HepG2 (cell line): ENCODE results near the gene CNP. TPM values are rescaled to one million over a fixed set of nuclear protein-coding genes. Genes with fewer than 3 reads are reported as not detected.
A peak's percentile ranks its signal among the peaks of the same experiment; 100 is the strongest.

Experiments
- ATAC-seq: fragments of 200-7000 bp; cut with Tn5 transposase; 3 replicates; pipeline ENCODE4 v1.9.1; 2020; ENCODE audit warnings: mild to moderate bottlenecking, moderate library complexity
- BruUV-seq: library from RNA; stranded (reverse); fragments of 400-500 nt; replicated peaks from 2 replicates; lab custom pipeline; 2021; lab: Mats Ljungman, UMichigan
- CTCF ChIA-PET: fragments of 300-600 bp; formaldehyde crosslinking; extraction: SDS; loops from one replicate; lab custom pipeline; 2021; ENCODE audit warnings: low total read pairs, inconsistent platforms, low intra/inter-chr PET ratio; lab: Yijun Ruan, JAX
- POLR2A ChIA-PET: fragments of 350-600 bp; sonication (Branson Sonifier 250); formaldehyde crosslinking; loops from one replicate; lab custom pipeline; 2020; ENCODE audit warnings: antibody characterized with exemption, inconsistent platforms; lab: Yijun Ruan, JAX
- DNase-seq: peaks from one replicate; pipeline ENCODE4 v3.0.0-alpha.2; 2015; ENCODE audit warnings: low spot score
- FAIRE-seq: peaks from 3 replicates; lab custom pipeline; 2011; peaks lifted over from hg19 to GRCh38; lab: Jason Lieb, UNC
- H2AFZ ChIP-seq: one replicate; pipeline ENCODE4 v1.6.1; 2011; ENCODE audit warnings: low read length, inconsistent platforms
- H3K27ac ChIP-seq: fragments of 300-600 bp; 3 replicates; pipeline ENCODE4 v1.8.0; 2011; ENCODE audit warnings: mixed run types, mild to moderate bottlenecking, mixed read lengths, low read length, inconsistent platforms; ENCODE audit not compliant: insufficient read depth; ENCODE audit errors: extremely low read length
- H3K27me3 ChIP-seq, 2 experiments: fragments of 200-600 bp in 1 of 2; 2 replicates in 1 of 2; 3 replicates in 1 of 2; pipeline versions ENCODE4 v1.6.0 to v1.8.0; 2011; ENCODE audit warnings: low read length in 2 of 2, mild to moderate bottlenecking in 2 of 2, moderate library complexity in 2 of 2, inconsistent platforms in 1 of 2; ENCODE audit not compliant: insufficient read depth in 2 of 2, control insufficient read depth in 1 of 2
- H3K36me3 ChIP-seq, 2 experiments: fragments of 200-600 bp in 1 of 2; replicated peaks in 1 of 2; 2 replicates in 1 of 2; 3 replicates in 1 of 2; pipeline versions ENCODE4 v1.5.1 to v1.8.0; 2011; ENCODE audit warnings: low read length in 2 of 2, inconsistent platforms in 1 of 2; ENCODE audit not compliant: insufficient read depth in 2 of 2, control insufficient read depth in 1 of 2
- H3K4me1 ChIP-seq: 2 replicates; pipeline ENCODE4 v1.5.1; 2012; ENCODE audit warnings: low read length, inconsistent platforms; ENCODE audit not compliant: insufficient read depth
- H3K4me2 ChIP-seq: 2 replicates; pipeline ENCODE4 v1.6.0; 2011; ENCODE audit warnings: low read depth, low read length, inconsistent platforms
- H3K4me3 ChIP-seq, 3 experiments: fragments of 200-600 bp in 1 of 3; sonication (generic), shearing (Covaris generic) in 1 of 3; replicated peaks in 1 of 3; 2 replicates each; pipeline ENCODE4 v1.5.1; 2011 to 2016; ENCODE audit warnings: low read length in 3 of 3, inconsistent platforms in 2 of 3, low read depth in 2 of 3, mild to moderate bottlenecking in 2 of 3, control low read depth in 1 of 3, mixed read lengths in 1 of 3; ENCODE audit not compliant: insufficient read depth in 1 of 3
- H3K79me2 ChIP-seq: one replicate; pipeline ENCODE4 v1.6.1; 2011; ENCODE audit warnings: low read length, inconsistent platforms; ENCODE audit not compliant: insufficient read depth
- H3K9ac ChIP-seq: 2 replicates; pipeline ENCODE4 v1.6.0; 2011; ENCODE audit warnings: mild to moderate bottlenecking, low read depth, low read length, inconsistent platforms; ENCODE audit not compliant: insufficient read depth
- H3K9me3 ChIP-seq: 2 replicates; pipeline ENCODE4 v1.5.1; 2012; ENCODE audit warnings: mild to moderate bottlenecking, low read length
- H4K20me1 ChIP-seq: 2 replicates; pipeline ENCODE4 v1.6.0; 2011; ENCODE audit warnings: inconsistent platforms, mild to moderate bottlenecking, low read length, moderate library complexity; ENCODE audit not compliant: insufficient read depth
- BRD4 ChIP-seq: sonication (generic); formaldehyde crosslinking; IDR thresholded peaks from 2 replicates; pipeline ENCODE4 v1.4.0; 2020; ENCODE audit warnings: missing genetic modification reagents
- CHD2 ChIP-seq: IDR thresholded peaks from 2 replicates; pipeline ENCODE4 v1.6.1; 2011; ENCODE audit warnings: low read depth, low read length, improper control_type of control experiment
- ELF1 ChIP-seq: sonication (generic); formaldehyde crosslinking; IDR thresholded peaks from 2 replicates; pipeline ENCODE4 v1.4.0; 2020; ENCODE audit warnings: missing genetic modification reagents
- ELF4 ChIP-seq: sonication (generic); formaldehyde crosslinking; IDR thresholded peaks from 2 replicates; pipeline ENCODE4 v1.5.0; 2020; ENCODE audit warnings: missing genetic modification reagents, mild to moderate bottlenecking, moderate library complexity, borderline replicate concordance
- ESRRA ChIP-seq: sonication (generic); formaldehyde crosslinking; IDR thresholded peaks from 2 replicates; pipeline ENCODE4 v1.5.1; 2020; ENCODE audit warnings: mild to moderate bottlenecking, low read depth, missing genetic modification reagents
- ETV6 ChIP-seq: sonication (generic); formaldehyde crosslinking; conservative IDR thresholded peaks from 2 replicates; pipeline ENCODE4 v1.4.0; 2020; ENCODE audit warnings: missing genetic modification reagents
- FOXJ3 ChIP-seq: sonication (generic); formaldehyde crosslinking; IDR thresholded peaks from 2 replicates; pipeline ENCODE4 v1.4.0; 2020; ENCODE audit warnings: missing genetic modification reagents, mild to moderate bottlenecking, borderline replicate concordance
- HNRNPK ChIP-seq: fragments of 200-400 bp; formaldehyde crosslinking; IDR thresholded peaks from 2 replicates; pipeline ENCODE4 v1.6.1; 2018; ENCODE audit warnings: low read length, low read depth, moderate library complexity, mild to moderate bottlenecking; ENCODE audit not compliant: poor library complexity, severe bottlenecking
- NCOR1 ChIP-seq: fragments of 200-600 bp; sonication (generic); IDR thresholded peaks from 2 replicates; pipeline ENCODE4 v1.7.0; 2017; ENCODE audit warnings: antibody characterized with exemption, low read length, borderline replicate concordance
- RBM39 ChIP-seq: fragments of 200-400 bp; formaldehyde crosslinking; IDR thresholded peaks from one replicate; pipeline ENCODE4 v1.6.1; 2018; ENCODE audit warnings: antibody characterized with exemption, mild to moderate bottlenecking, low read depth, low read length; ENCODE audit not compliant: poor library complexity, severe bottlenecking
- RFX1 ChIP-seq: fragments of 450-650 bp; IDR thresholded peaks from 2 replicates; pipeline ENCODE4 v1.6.1; 2017
- RNF219 ChIP-seq: sonication (generic); formaldehyde crosslinking; IDR thresholded peaks from 2 replicates; pipeline ENCODE4 v1.5.0; 2020; ENCODE audit warnings: mild to moderate bottlenecking, missing genetic modification reagents
- SIN3B ChIP-seq: fragments of 150-350 bp; IDR thresholded peaks from 2 replicates; pipeline ENCODE4 v1.6.1; 2014; ENCODE audit warnings: low read length
- SP1 ChIP-seq, 2 experiments: fragments of 450-650 bp in 1 of 2; sonication (generic) in 1 of 2; formaldehyde crosslinking in 1 of 2; IDR thresholded peaks; 2 replicates each; pipeline versions ENCODE4 v1.4.0 to v1.6.1; 2016 to 2020; ENCODE audit warnings: missing genetic modification reagents in 1 of 2
- SPEN ChIP-seq: sonication (generic); formaldehyde crosslinking; IDR thresholded peaks from 2 replicates; pipeline ENCODE4 v1.5.1; 2020; ENCODE audit warnings: low read depth, mild to moderate bottlenecking, missing genetic modification reagents
- TFAP4 ChIP-seq: sonication (generic); IDR thresholded peaks from 2 replicates; pipeline ENCODE4 v1.6.1; 2016; ENCODE audit warnings: low read depth, borderline replicate concordance
- ZFP90 ChIP-seq: sonication (generic); formaldehyde crosslinking; IDR thresholded peaks from 2 replicates; pipeline ENCODE4 v1.8.0; 2022; ENCODE audit warnings: missing genetic modification reagents, mild to moderate bottlenecking, inconsistent platforms, borderline replicate concordance
- ZNF10 ChIP-seq: sonication (generic); formaldehyde crosslinking; IDR thresholded peaks from 2 replicates; pipeline ENCODE4 v1.4.0; 2020; ENCODE audit warnings: mild to moderate bottlenecking, low read depth, missing genetic modification reagents, borderline replicate concordance
- ZNF292 ChIP-seq: sonication (generic); formaldehyde crosslinking; IDR thresholded peaks from 2 replicates; pipeline ENCODE4 v1.8.1; 2022; ENCODE audit warnings: mild to moderate bottlenecking, low read depth, missing genetic modification reagents, borderline replicate concordance
- ZNF850 ChIP-seq: sonication (generic); formaldehyde crosslinking; conservative IDR thresholded peaks from 2 replicates; pipeline ENCODE4 v1.9.0; 2021; ENCODE audit warnings: mild to moderate bottlenecking, missing genetic modification reagents
- ZNF878 ChIP-seq: sonication (generic); formaldehyde crosslinking; IDR thresholded peaks from 2 replicates; pipeline ENCODE4 v1.8.1; 2023; ENCODE audit warnings: mild to moderate bottlenecking, missing genetic modification reagents, moderate library complexity
- WGBS: methylation state at CpG from one replicate; pipeline ENCODE4 v1.1.6; 2017; ENCODE audit warnings: low lambda C conversion rate; 5-methylcytosine and 5-hydroxymethylcytosine counted together
- in situ Hi-C: cut with HindIII; loops from 2 replicates; pipeline ENCODE4 v1.10.0; 2017; ENCODE audit warnings: low pct_unique_long_range_greater_than_20kb; ENCODE audit not compliant: extremely low pct_ligation_motif_present
- intact Hi-C: fragments of 100-400 bp; cut with micrococcal nuclease; formaldehyde crosslinking; loops from one replicate; pipeline ENCODE4 v1.10.0; 2022; ENCODE audit not compliant: unreplicated experiment
- polyA plus RNA-seq, 8 experiments: library from polyadenylated mRNA; depleted of rRNA in 3 of 8; stranded (reverse) in 7 of 8; unstranded in 1 of 8; fragments of >200 nt; fragmentation: Illumina TruSeq in 4 of 8; extraction: Trizol in 4 of 8; gene quantifications; 2 replicates each; pipeline versions ENCODE4 v1.2.1 to v1.2.3, GENCODE V29; 2011 to 2016; ENCODE audit warnings: low read depth in 4 of 8, missing spikeins in 1 of 8, mixed read lengths in 1 of 8; ENCODE audit not compliant: insufficient read depth in 1 of 8
- total RNA-seq, 5 experiments: library from RNA; depleted of rRNA; stranded (reverse); fragments of >200 nt; fragmentation: Illumina TruSeq; extraction: Trizol; gene quantifications; 2 replicates each; pipeline ENCODE4 v1.2.3, GENCODE V29; 2016; ENCODE audit warnings: low read depth in 1 of 5

The CNP gene
- total and polyA plus RNA-seq, 2 of the 13 experiments (the other 11 are each of a cell fraction or from before 2014, with no cell fraction given): 97.2 to 161 TPM

DNA sequence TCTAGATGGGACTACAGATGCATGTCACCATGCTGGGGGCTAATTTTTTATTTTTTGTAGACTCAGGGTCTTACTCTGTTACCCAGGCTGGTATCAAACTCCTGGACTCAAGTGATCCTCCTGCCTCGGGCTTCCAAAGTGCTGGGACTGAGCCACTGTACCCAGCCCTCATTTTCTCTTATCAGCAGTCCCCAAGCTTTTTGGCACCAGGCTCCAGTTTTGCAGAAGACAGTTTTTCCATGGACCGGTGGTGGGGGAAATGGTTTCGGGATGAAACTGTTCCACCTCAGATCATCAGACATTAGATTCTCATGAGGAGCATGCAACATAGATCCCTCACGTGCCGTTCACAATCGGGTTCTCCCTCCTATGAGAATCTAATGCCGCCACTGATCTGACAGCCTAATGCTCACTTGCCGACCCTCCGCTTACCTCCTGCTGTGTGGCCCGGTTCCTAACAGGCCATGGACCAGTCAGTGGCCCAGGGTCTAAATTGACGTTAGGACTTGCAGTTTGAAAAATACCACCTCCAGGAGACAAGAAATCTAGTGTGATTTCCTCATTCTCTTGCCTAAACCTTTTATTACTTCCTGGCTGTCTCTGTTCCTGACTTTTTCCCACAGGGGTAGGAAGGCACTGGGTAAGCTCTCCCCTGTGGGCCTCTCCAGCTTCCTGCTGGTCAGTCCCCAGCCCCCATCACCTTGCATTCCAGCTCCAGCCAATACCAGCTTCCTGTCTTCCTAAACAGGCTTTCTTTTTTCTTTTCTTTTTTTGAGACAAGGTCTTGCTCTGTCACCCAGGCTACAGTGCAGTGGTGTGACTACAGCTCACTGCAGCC lies 9.3 kb upstream of the CNP start:
- no peaks in the 10 kb centered on the region for H4K20me1 ChIP-seq
- TF ChIP-seq ETV6 (CRISPR knock-in tag): no peak
- no peak for TF ChIP-seq NCOR1
- no peak for TF ChIP-seq SPEN (CRISPR knock-in tag)
- TF ChIP-seq ELF1 (CRISPR knock-in tag): peak; percentile 66
- no peak for TF ChIP-seq HNRNPK
- peak; percentile 48 for TF ChIP-seq ESRRA (CRISPR knock-in tag)
- TF ChIP-seq ZNF10 (CRISPR knock-in tag): no peak
- TF ChIP-seq RNF219 (CRISPR knock-in tag): no peak
- no peak for TF ChIP-seq RFX1
- 0 out of 2 replicates have a peak, but pooled peaks have one; percentile 28 for TF ChIP-seq ZFP90 (CRISPR knock-in tag)
- no peak for TF ChIP-seq FOXJ3 (CRISPR knock-in tag)
- TF ChIP-seq ZNF292 (CRISPR knock-in tag): 0 out of 2 replicates have a peak, but pooled peaks have one; percentile 43
- no peak for TF ChIP-seq SP1 (IDR thresholded peaks at IDR 0.05)
- no peak for TF ChIP-seq SP1 (CRISPR knock-in tag; IDR thresholded peaks at IDR 0.05)
- TF ChIP-seq BRD4 (CRISPR knock-in tag): peak; percentile 49; the same call in 1 of the 2 replicates
- TF ChIP-seq RBM39: no peak
- TF ChIP-seq SIN3B: no peak
- TF ChIP-seq ELF4: no peak
- no peak for TF ChIP-seq ZNF850 (CRISPR knock-in tag)
- TF ChIP-seq ZNF878 (CRISPR knock-in tag): no peak
- no peak for TF ChIP-seq CHD2
- TF ChIP-seq TFAP4: peak; percentile 50; the same call in 1 of the 2 replicates

More for the DNA sequence above, 9.3 kb upstream of the CNP start:
- ChIA-PET CTCF (no interaction called here), POLR2A (interaction anchor here (0.7 to 4.6 kb wide), 11 partner anchors 9 to 269 kb away, joined by 3 to 62 read pairs (median 4); partner anchors contain the start of genes ACLY, CNP, EIF1 and KLHL11)
- in situ Hi-C loops: loop anchor here (5.0 kb wide), 1 partner anchor 220 kb away; no protein-coding TSS in a partner anchor
- Histone ChIP-seq H3K27ac (peak overlapping the region; percentile 56), H3K9me3 (no peaks in the 10 kb centered on the region), H3K4me2 (peak overlapping the region; percentile 64), H3K79me2 (no peaks in the 10 kb centered on the region), H3K9ac (peak overlapping the region; percentile 27; the same call in 1 of the 2 replicates), H3K36me3 (no peaks in the 10 kb centered on the region), H3K4me1 (peaks cover 60% of the 10 kb centered on the region), H2AFZ (peak overlapping the region; percentile 64), H3K4me3 (peak overlapping the region in 2 of 3 experiments; percentile 4 to 18; a peak in 2 of 6 replicates), H3K27me3 (peaks cover 3 to 19% of the 10 kb centered on the region in 2 experiments; a peak in 4 of 5 replicates)
- 52% methylated on average over 11 of the region's 11 CpGs for WGBS
- intact Hi-C loops: loop anchor here (5.0 kb wide), 2 partner anchors 40 to 145 kb away; partner anchors contain the start of genes ACLY, FKBP10 and P3H4
- FAIRE-seq: peak; percentile 84
- BruUV-seq: no TSS peak
- ATAC-seq: peak; percentile 24
- peak; percentile 75 for DNase-seq
